HEK293T (cell line): ENCODE data around the gene UMODL1.

Experiments used
- CTCF ChIA-PET: fragments of 350-600 bp; formaldehyde crosslinking; extraction: SDS; loops from one replicate; lab custom pipeline; 2021; ENCODE audit warnings: antibody characterized with exemption, inconsistent platforms; lab: Yijun Ruan, JAX
- POLR2A ChIA-PET: fragments of 350-600 bp; formaldehyde crosslinking; extraction: SDS; loops from one replicate; lab custom pipeline; 2020; ENCODE audit warnings: antibody characterized with exemption, inconsistent platforms; lab: Yijun Ruan, JAX
- DNase-seq: peaks from one replicate; pipeline ENCODE4 v3.0.0; 2012; ENCODE audit warnings: mixed read lengths; ENCODE audit errors: extremely low spot score
- ARNT ChIP-seq: fragments of 450-650 bp; IDR thresholded peaks from 2 replicates; pipeline ENCODE4 v1.6.1; 2017; ENCODE audit warnings: mild to moderate bottlenecking
- BHLHE40 ChIP-seq: fragments of 450-650 bp; IDR thresholded peaks from 2 replicates; pipeline ENCODE4 v1.6.1; 2016; ENCODE audit warnings: mild to moderate bottlenecking, moderate library complexity, borderline replicate concordance
- CTBP1 ChIP-seq: fragments of 450-650 bp; IDR thresholded peaks from 2 replicates; pipeline ENCODE4 v1.6.1; 2016; ENCODE audit warnings: borderline replicate concordance
- ELF4 ChIP-seq: fragments of 450-650 bp; IDR thresholded peaks from 2 replicates; pipeline ENCODE4 v1.6.1; 2017; ENCODE audit warnings: antibody characterized with exemption
- FOXA1 ChIP-seq: fragments of 450-650 bp; IDR thresholded peaks from 2 replicates; pipeline ENCODE4 v1.6.1; 2016; ENCODE audit warnings: mild to moderate bottlenecking
- FOXK2 ChIP-seq: fragments of 450-650 bp; IDR thresholded peaks from 2 replicates; pipeline ENCODE4 v1.6.1; 2016; ENCODE audit warnings: mild to moderate bottlenecking
- FOXM1 ChIP-seq: fragments of 450-650 bp; IDR thresholded peaks from 2 replicates; pipeline ENCODE4 v1.6.1; 2017; ENCODE audit warnings: mild to moderate bottlenecking, borderline replicate concordance
- HDGF ChIP-seq: fragments of 450-650 bp; IDR thresholded peaks from 2 replicates; pipeline ENCODE4 v1.6.1; 2017; ENCODE audit warnings: antibody characterized with exemption, borderline replicate concordance
- L3MBTL2 ChIP-seq: fragments of 450-650 bp; conservative IDR thresholded peaks from 2 replicates; pipeline ENCODE4 v1.6.1; 2016; ENCODE audit warnings: mild to moderate bottlenecking
- LEF1 ChIP-seq: fragments of 450-650 bp; IDR thresholded peaks from 2 replicates; pipeline ENCODE4 v1.6.1; 2017; ENCODE audit warnings: mild to moderate bottlenecking, borderline replicate concordance
- NFRKB ChIP-seq: fragments of 450-650 bp; IDR thresholded peaks from 2 replicates; pipeline ENCODE4 v1.6.1; 2016; ENCODE audit warnings: mild to moderate bottlenecking, moderate library complexity
- PKNOX1 ChIP-seq: fragments of 450-650 bp; IDR thresholded peaks from 2 replicates; pipeline ENCODE4 v1.6.1; 2016
- SP1 ChIP-seq: fragments of 450-650 bp; IDR thresholded peaks from 2 replicates; pipeline ENCODE4 v1.6.1; 2017
- SUZ12 ChIP-seq: fragments of 450-650 bp; IDR thresholded peaks from 2 replicates; pipeline ENCODE4 v1.6.1; 2016; ENCODE audit warnings: mild to moderate bottlenecking
- TARDBP ChIP-seq: fragments of 450-650 bp; IDR thresholded peaks from 2 replicates; pipeline ENCODE4 v1.6.1; 2016
- ZNF384 ChIP-seq: fragments of 450-650 bp; IDR thresholded peaks from 2 replicates; pipeline ENCODE4 v1.6.1; 2016

UMODL1 gene

GRCh38 chr21:42047821-42048613, 23.1 kb upstream of the UMODL1 start:
- CTCF ChIA-PET: no interaction called here
- DNase-seq: no peak
- TF ChIP-seq ARNT: no peak
- TF ChIP-seq BHLHE40: no peak
- TF ChIP-seq L3MBTL2: no peak
- TF ChIP-seq FOXM1: no peak
- no peak for TF ChIP-seq SP1
- no peak for TF ChIP-seq LEF1
- no peak for TF ChIP-seq SUZ12
- no peak for TF ChIP-seq TARDBP
- TF ChIP-seq NFRKB: no peak
- no peak for TF ChIP-seq PKNOX1
- POLR2A ChIA-PET: no interaction called here

- POLR2A ChIA-PET: no interaction called here
- TF ChIP-seq NFRKB (no peak), FOXK2 (no peak), FOXA1 (no peak), BHLHE40 (no peak), HDGF (no peak), SP1 (no peak), ZNF384 (no peak), SUZ12 (no peak)
- DNase-seq: no peak
- CTCF ChIA-PET: interaction anchor here (0.6 kb wide), 1 partner anchor 138 kb away, joined by 8 read pairs; no protein-coding TSS in a partner anchor
Measured at GRCh38 chr21:42048870-42049577, 22.1 kb upstream of the UMODL1 start.

GRCh38 chr21:42049578-42050430, 21.3 kb upstream of the UMODL1 start:
- CTCF ChIA-PET: interaction anchor here (0.6 kb wide), 1 partner anchor 233 kb away, joined by 3 read pairs; no protein-coding TSS in a partner anchor
- POLR2A ChIA-PET: no interaction called here
- no peak for TF ChIP-seq FOXA1
- TF ChIP-seq ELF4: no peak
- TF ChIP-seq ARNT: no peak
- no peak for TF ChIP-seq SP1
- no peak for TF ChIP-seq FOXK2
- no peak for TF ChIP-seq ZNF384
- no peak for TF ChIP-seq PKNOX1
- no peak for TF ChIP-seq BHLHE40
- TF ChIP-seq NFRKB: no peak
- TF ChIP-seq L3MBTL2: no peak
- no peak for TF ChIP-seq HDGF
- TF ChIP-seq SUZ12: no peak
- TF ChIP-seq FOXM1: no peak
- no peak for TF ChIP-seq TARDBP
- TF ChIP-seq LEF1: no peak
- no peak for DNase-seq

GRCh38 chr21:42051788-42052187, 19.3 kb upstream of the UMODL1 start:
- ChIA-PET CTCF (no interaction called here), POLR2A (no interaction called here)
- TF ChIP-seq NFRKB: no peak
- no peak for TF ChIP-seq CTBP1
- no peak for TF ChIP-seq ELF4
- no peak for TF ChIP-seq ARNT
- no peak for TF ChIP-seq BHLHE40
- no peak for TF ChIP-seq FOXK2
- no peak for TF ChIP-seq HDGF
- DNase-seq: no peak

GRCh38 chr21:42055425-42055824, 15.7 kb upstream of the UMODL1 start:
- ChIA-PET CTCF (no interaction called here), POLR2A (no interaction called here)
- no peak for DNase-seq
- TF ChIP-seq TARDBP (no peak), SP1 (no peak), BHLHE40 (no peak), L3MBTL2 (no peak), FOXA1 (no peak), FOXK2 (no peak), ARNT (no peak), SUZ12 (no peak), LEF1 (no peak), ELF4 (no peak), PKNOX1 (no peak), HDGF (no peak), CTBP1 (no peak), NFRKB (no peak), ZNF384 (no peak), FOXM1 (no peak)
